Measurements from ENCODE around the gene RIOK3. TPM values are rescaled to one million over a fixed set of nuclear protein-coding genes. Genes with fewer than 3 reads are reported as not detected.
A peak's percentile ranks its signal among the peaks of the same experiment; 100 is the strongest.

The RIOK3 gene
- total RNA-seq, 1 donor from 2014 or later: 54.7 TPM

- no peaks in the 10 kb centered on the region for H3K9me3 Mint-ChIP-seq (ENCODE audit: unreplicated experiment)
- H3K27ac Mint-ChIP-seq (ENCODE audit: unreplicated experiment): no peak overlapping the region
- no peak overlapping the region for H3K4me3 Mint-ChIP-seq (ENCODE audit: unreplicated experiment)
- no peaks in the 10 kb centered on the region for H3K27me3 Mint-ChIP-seq (ENCODE audit: unreplicated experiment)
- H3K36me3 Mint-ChIP-seq (ENCODE audit: unreplicated experiment): peaks cover 36% of the 10 kb centered on the region
- peak; percentile 70 for DNase-seq (ENCODE audit: extremely low spot score, unreplicated experiment)
- no peaks in the 10 kb centered on the region for H3K4me1 Mint-ChIP-seq (ENCODE audit: unreplicated experiment)
- TF ChIP-seq, protein P1, sequence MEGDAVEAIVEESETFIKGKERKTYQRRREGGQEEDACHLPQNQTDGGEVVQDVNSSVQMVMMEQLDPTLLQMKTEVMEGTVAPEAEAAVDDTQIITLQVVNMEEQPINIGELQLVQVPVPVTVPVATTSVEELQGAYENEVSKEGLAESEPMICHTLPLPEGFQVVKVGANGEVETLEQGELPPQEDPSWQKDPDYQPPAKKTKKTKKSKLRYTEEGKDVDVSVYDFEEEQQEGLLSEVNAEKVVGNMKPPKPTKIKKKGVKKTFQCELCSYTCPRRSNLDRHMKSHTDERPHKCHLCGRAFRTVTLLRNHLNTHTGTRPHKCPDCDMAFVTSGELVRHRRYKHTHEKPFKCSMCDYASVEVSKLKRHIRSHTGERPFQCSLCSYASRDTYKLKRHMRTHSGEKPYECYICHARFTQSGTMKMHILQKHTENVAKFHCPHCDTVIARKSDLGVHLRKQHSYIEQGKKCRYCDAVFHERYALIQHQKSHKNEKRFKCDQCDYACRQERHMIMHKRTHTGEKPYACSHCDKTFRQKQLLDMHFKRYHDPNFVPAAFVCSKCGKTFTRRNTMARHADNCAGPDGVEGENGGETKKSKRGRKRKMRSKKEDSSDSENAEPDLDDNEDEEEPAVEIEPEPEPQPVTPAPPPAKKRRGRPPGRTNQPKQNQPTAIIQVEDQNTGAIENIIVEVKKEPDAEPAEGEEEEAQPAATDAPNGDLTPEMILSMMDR (IDR thresholded peaks at IDR 0.05): no peak
Observed at GRCh38 chr18:23468753-23469459, 15.8 kb downstream of the RIOK3 start.

- Mint-ChIP-seq H3K27ac (ENCODE audit: unreplicated experiment) (no peak overlapping the region), H3K4me3 (ENCODE audit: unreplicated experiment) (no peak overlapping the region), H3K36me3 (ENCODE audit: unreplicated experiment) (peaks cover 36% of the 10 kb centered on the region), H3K9me3 (ENCODE audit: unreplicated experiment) (no peaks in the 10 kb centered on the region), H3K4me1 (ENCODE audit: unreplicated experiment) (no peaks in the 10 kb centered on the region), H3K27me3 (ENCODE audit: unreplicated experiment) (no peaks in the 10 kb centered on the region)
- no peak for DNase-seq (ENCODE audit: extremely low spot score, unreplicated experiment)
- TF ChIP-seq, protein P1 (IDR thresholded peaks at IDR 0.05): no peak
Observed at GRCh38 chr18:23470620-23471387, 17.7 kb downstream of the RIOK3 start.

DNA sequence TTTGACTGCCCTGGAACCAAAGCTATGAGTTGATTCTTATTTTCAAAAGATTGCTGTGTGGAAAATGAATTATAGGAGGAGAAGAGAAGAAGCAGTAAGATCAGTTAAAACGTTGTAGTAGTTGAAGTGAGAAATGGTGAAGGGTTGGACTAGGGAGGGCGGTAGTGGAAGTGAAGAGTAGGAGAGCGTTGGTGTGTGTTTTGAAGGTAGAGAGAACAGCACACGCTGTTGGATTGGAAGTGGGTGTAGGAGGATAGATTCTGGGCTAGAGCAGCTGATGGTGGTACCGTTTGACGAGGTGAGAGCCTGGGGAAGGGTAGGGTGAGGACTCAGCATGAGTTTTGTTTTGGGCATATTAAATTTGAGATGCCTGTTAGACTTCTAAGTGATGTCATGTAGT lies 18.4 kb downstream of the RIOK3 start:
- H3K4me3 Mint-ChIP-seq (ENCODE audit: unreplicated experiment): no peak overlapping the region
- TF ChIP-seq, protein P1 (IDR thresholded peaks at IDR 0.05): no peak

GRCh38 chr18:23479829-23480505 lies 26.9 kb downstream of the RIOK3 start:
- H3K27ac Mint-ChIP-seq (ENCODE audit: unreplicated experiment): no peak overlapping the region
- peaks cover 45% of the 10 kb centered on the region for H3K36me3 Mint-ChIP-seq (ENCODE audit: unreplicated experiment)

More for the DNA sequence above, 18.4 kb downstream of the RIOK3 start:
- Mint-ChIP-seq H3K27me3 (ENCODE audit: unreplicated experiment) (no peaks in the 10 kb centered on the region), H3K36me3 (ENCODE audit: unreplicated experiment) (peaks cover 36% of the 10 kb centered on the region), H3K9me3 (ENCODE audit: unreplicated experiment) (no peaks in the 10 kb centered on the region), H3K4me1 (ENCODE audit: unreplicated experiment) (no peaks in the 10 kb centered on the region), H3K27ac (ENCODE audit: unreplicated experiment) (no peak overlapping the region)
- no peak for DNase-seq (ENCODE audit: extremely low spot score, unreplicated experiment)

More at GRCh38 chr18:23479829-23480505, 26.9 kb downstream of the RIOK3 start:
- Mint-ChIP-seq H3K9me3 (ENCODE audit: unreplicated experiment) (no peaks in the 10 kb centered on the region), H3K4me1 (ENCODE audit: unreplicated experiment) (no peaks in the 10 kb centered on the region), H3K27me3 (ENCODE audit: unreplicated experiment) (no peaks in the 10 kb centered on the region), H3K4me3 (ENCODE audit: unreplicated experiment) (no peak overlapping the region)
- TF ChIP-seq, protein P1 (IDR thresholded peaks at IDR 0.05): no peak
- no peak for DNase-seq (ENCODE audit: extremely low spot score, unreplicated experiment)

Measured in osteocyte (in vitro differentiated cells).